Ascending aorta (tissue), 2 donors: ENCODE results near the gene TBC1D19. TPM values are rescaled to one million over a fixed set of nuclear protein-coding genes. Genes with fewer than 3 reads are reported as not detected.

Source experiments
- DNase-seq, 2 donors: peaks; one replicate each; pipeline ENCODE4 v3.0.0-alpha.2; 2019; ENCODE audit warnings: low spot score in 2 of 2
- H3K27ac ChIP-seq, 2 donors: fragments of 200-600 bp; sonication (generic); one replicate each; pipeline ENCODE4 v1.5.1; 2016 to 2017; ENCODE audit warnings: mild to moderate bottlenecking in 1 of 2
- H3K27me3 ChIP-seq: fragments of 200-600 bp; sonication (generic); one replicate; pipeline ENCODE4 v1.5.1; 2017
- H3K36me3 ChIP-seq, 2 donors: fragments of 200-600 bp; sonication (generic); one replicate each; pipeline ENCODE4 v1.5.1; 2016
- H3K4me1 ChIP-seq, 2 donors: fragments of 200-600 bp; sonication (generic); one replicate each; pipeline ENCODE4 v1.5.1; 2016 to 2017; ENCODE audit warnings: mild to moderate bottlenecking in 1 of 2
- H3K4me3 ChIP-seq, 2 donors: fragments of 200-600 bp; sonication (generic); one replicate each; pipeline ENCODE4 v1.5.1; 2016 to 2017; ENCODE audit warnings: mild to moderate bottlenecking in 1 of 2
- H3K9me3 ChIP-seq, 2 donors: fragments of 200-600 bp; sonication (generic); one replicate each; pipeline ENCODE4 v1.5.1; 2016
- intact Hi-C: fragments of 100-400 bp; cut with DNase I; formaldehyde crosslinking; loops from one replicate; pipeline ENCODE4 v1.15.1; 2023
- total RNA-seq: library from RNA; depleted of rRNA; stranded (reverse); fragments of >200 nt; gene quantifications from one replicate; pipeline ENCODE4 v1.1.0, GENCODE V29; 2016
- TF ChIP-seq, protein P1 (sequence below), 3 experiments: fragments of 200-600 bp in 2 of 3; fragments of 450-650 bp in 1 of 3; sonication (generic) in 2 of 3; IDR thresholded peaks; one replicate each; pipeline ENCODE4 v1.5.1; 2016 to 2019; ENCODE audit warnings: antibody characterized with exemption in 3 of 3, mild to moderate bottlenecking in 1 of 3, moderate library complexity in 1 of 3

The TBC1D19 gene
- total RNA-seq, 1 donor from 2014 or later = 18.1 TPM

- no peak overlapping the region for H3K27ac ChIP-seq
- no peak for DNase-seq
- H3K9me3 ChIP-seq = no peaks in the 10 kb centered on the region
- intact Hi-C loops = no loop called here
- no peaks in the 10 kb centered on the region for H3K27me3 ChIP-seq
- TF ChIP-seq, protein P1, sequence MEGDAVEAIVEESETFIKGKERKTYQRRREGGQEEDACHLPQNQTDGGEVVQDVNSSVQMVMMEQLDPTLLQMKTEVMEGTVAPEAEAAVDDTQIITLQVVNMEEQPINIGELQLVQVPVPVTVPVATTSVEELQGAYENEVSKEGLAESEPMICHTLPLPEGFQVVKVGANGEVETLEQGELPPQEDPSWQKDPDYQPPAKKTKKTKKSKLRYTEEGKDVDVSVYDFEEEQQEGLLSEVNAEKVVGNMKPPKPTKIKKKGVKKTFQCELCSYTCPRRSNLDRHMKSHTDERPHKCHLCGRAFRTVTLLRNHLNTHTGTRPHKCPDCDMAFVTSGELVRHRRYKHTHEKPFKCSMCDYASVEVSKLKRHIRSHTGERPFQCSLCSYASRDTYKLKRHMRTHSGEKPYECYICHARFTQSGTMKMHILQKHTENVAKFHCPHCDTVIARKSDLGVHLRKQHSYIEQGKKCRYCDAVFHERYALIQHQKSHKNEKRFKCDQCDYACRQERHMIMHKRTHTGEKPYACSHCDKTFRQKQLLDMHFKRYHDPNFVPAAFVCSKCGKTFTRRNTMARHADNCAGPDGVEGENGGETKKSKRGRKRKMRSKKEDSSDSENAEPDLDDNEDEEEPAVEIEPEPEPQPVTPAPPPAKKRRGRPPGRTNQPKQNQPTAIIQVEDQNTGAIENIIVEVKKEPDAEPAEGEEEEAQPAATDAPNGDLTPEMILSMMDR (IDR thresholded peaks at IDR 0.05) = no peak
- H3K36me3 ChIP-seq = peaks cover 0 to 3% of the 10 kb centered on the region in 2 donors
- no peaks in the 10 kb centered on the region for H3K4me1 ChIP-seq
- no peak overlapping the region for H3K4me3 ChIP-seq
These were observed 142.9 kb downstream of the TBC1D19 start for GRCh38 chr4:26726655-26727387.

DNA sequence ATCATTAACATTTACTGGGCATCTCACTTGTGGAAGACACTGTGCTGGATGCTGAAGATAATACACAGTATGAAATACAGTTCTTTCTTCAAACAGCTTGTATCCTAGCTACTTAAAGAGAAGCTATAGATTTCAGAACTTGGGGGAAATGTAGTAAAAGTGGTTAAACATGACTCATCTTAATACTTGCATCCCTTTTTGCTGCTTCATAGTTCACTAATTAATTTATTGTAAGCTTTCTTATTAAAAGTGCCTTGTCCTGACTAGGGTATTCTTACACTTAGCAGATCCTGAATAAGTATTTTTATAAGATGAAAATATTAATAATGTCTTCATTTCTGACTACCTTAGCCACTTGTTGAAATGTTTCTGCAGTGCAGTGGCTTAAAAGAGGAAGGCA, 144.0 kb downstream of the TBC1D19 start:
- intact Hi-C loops = no loop called here
- TF ChIP-seq, protein P1 (IDR thresholded peaks at IDR 0.05) = no peak
- peaks cover 0 to 3% of the 10 kb centered on the region in 2 donors for H3K36me3 ChIP-seq

DNA sequence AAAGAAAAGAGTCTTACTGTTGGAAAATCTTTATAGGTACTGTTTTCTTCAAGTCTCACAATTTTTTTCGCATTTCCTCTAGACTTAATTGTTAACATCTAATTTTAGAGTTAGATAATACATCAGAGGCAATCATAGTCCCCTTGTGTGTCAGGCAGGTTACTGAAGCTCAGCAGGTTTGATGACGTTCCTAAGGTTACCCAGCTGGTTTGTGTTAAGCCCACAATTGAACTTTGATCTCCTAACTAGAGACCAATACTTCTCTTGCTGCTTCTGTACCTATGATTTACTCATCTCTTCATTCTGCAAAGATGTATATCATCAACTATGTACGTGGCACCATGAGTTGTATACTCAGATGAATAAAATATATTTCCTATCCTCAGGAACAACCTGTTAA, 145.1 kb downstream of the TBC1D19 start:
- no peak for DNase-seq
- TF ChIP-seq, protein P1 (IDR thresholded peaks at IDR 0.05) = no peak
- no peaks in the 10 kb centered on the region for H3K9me3 ChIP-seq
- no peaks in the 10 kb centered on the region for H3K36me3 ChIP-seq
- intact Hi-C loops = no loop called here
- no peaks in the 10 kb centered on the region for H3K4me1 ChIP-seq
- H3K27me3 ChIP-seq = no peaks in the 10 kb centered on the region
- no peak overlapping the region for H3K4me3 ChIP-seq
- no peak overlapping the region for H3K27ac ChIP-seq

More for the DNA sequence above, 144.0 kb downstream of the TBC1D19 start:
- Histone ChIP-seq H3K4me3 (no peak overlapping the region), H3K4me1 (no peaks in the 10 kb centered on the region), H3K27me3 (no peaks in the 10 kb centered on the region), H3K9me3 (no peaks in the 10 kb centered on the region), H3K27ac (no peak overlapping the region)
- DNase-seq = no peak

DNA sequence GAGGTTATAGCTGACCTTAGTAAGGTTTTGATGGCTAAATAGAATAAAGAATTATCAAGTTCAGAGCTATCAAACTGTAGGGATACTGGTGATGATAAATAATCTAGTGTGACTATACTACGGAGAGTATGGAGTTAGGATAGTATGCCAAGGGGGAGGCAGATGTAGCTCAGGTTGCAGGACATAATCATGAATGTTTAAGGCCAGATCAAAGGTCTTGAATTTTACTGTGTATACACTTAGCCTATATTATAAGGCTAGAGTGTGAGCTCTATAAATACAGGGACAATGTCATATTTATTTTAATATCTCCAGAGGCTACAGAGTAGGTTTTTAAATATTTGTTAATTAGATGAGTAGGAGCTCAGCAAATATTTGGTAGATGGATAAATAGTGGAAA, 145.7 kb downstream of the TBC1D19 start:
- Histone ChIP-seq H3K4me1 (no peaks in the 10 kb centered on the region), H3K9me3 (no peaks in the 10 kb centered on the region), H3K27ac (no peak overlapping the region), H3K36me3 (no peaks in the 10 kb centered on the region), H3K4me3 (no peak overlapping the region), H3K27me3 (no peaks in the 10 kb centered on the region)
- DNase-seq = no peak
- intact Hi-C loops = no loop called here
- TF ChIP-seq, protein P1 (IDR thresholded peaks at IDR 0.05) = no peak

DNA sequence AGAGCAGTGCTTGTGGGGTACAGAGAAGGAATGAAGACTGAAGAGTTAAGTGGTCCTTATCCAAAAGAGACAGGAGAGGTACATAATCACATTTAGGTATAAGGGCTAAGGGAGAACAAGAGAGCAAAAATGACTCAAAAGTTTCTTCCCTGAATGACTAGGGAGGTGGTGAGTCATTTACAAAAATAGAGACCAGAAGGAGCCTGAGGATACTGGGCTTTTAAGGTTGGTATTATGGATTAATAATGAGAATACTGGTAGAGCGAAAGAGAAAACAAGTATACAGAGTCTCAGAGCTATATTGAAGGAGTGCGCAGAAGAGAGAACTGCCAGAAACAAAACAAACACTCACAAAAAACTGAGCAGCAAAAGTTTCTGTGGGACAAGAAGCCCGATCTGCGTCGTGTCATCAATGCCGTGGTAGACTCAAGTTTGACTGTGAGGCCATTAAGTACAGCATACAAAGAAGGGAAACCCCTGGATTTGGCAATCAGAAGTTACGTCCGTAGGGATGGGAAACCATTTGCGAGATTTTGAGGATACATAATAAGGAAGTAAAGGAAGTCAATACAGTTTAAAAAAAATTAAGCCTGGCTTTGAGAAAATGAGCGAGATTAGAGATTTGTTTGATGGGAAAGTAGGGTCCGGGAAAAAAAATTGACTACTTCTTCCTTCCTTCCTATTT, 147.6 kb downstream of the TBC1D19 start:
- H3K27me3 ChIP-seq = no peaks in the 10 kb centered on the region
- intact Hi-C loops = no loop called here
- no peak overlapping the region for H3K4me3 ChIP-seq
- DNase-seq = no peak
- H3K4me1 ChIP-seq = no peaks in the 10 kb centered on the region
- TF ChIP-seq, protein P1 (IDR thresholded peaks at IDR 0.05) = no peak
- no peaks in the 10 kb centered on the region for H3K9me3 ChIP-seq
- no peaks in the 10 kb centered on the region for H3K36me3 ChIP-seq
- no peak overlapping the region for H3K27ac ChIP-seq
